GM18870 (cell line): ENCODE data around the gene SLC5A2.
A peak's percentile ranks its signal among the peaks of the same experiment; 100 is the strongest.
"Not testable (repeated sequence)": the region's sequence is repeated elsewhere in the genome, so short reads cannot be mapped to it uniquely, and the experiment has no call there.

Experiments
- ATAC-seq: cut with Tn5 transposase; IDR thresholded peaks from one replicate; pipeline ENCODE4 v1.9.1; 2021; ENCODE audit warnings: moderate library complexity; ENCODE audit not compliant: unreplicated experiment

SLC5A2 gene

DNA sequence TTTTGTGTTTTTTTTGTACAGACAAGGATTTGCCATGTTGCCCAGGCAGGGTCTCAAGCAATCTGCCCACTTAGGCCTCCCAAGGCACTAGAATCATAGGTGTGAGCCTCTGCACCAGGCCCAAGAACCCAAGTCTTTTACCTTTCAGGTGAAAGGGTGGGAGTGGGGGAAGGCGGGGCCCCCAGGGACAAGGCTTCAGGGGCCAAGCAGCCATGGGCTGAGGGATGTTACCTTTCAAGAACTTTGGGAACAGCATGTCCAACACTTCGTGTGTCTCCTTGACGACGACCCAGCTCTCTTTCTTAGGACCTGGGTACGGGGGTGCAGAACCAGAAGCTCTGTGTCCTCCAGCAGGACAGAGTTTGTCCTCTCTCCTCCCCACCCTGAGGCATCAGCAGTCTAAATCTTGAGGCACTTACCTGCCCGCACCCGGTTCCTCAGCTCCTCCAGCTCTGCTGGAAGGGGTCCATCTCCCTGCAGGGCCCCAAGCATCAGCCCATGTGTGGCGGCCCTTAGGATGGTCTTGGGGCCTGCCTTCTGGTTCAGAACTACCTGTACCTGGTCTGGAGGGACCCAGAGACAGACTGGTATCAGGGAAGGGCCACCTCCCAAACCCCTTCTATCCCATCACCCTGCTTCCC lies 9.0 kb downstream of the SLC5A2 start:
- ATAC-seq, result no peak

DNA sequence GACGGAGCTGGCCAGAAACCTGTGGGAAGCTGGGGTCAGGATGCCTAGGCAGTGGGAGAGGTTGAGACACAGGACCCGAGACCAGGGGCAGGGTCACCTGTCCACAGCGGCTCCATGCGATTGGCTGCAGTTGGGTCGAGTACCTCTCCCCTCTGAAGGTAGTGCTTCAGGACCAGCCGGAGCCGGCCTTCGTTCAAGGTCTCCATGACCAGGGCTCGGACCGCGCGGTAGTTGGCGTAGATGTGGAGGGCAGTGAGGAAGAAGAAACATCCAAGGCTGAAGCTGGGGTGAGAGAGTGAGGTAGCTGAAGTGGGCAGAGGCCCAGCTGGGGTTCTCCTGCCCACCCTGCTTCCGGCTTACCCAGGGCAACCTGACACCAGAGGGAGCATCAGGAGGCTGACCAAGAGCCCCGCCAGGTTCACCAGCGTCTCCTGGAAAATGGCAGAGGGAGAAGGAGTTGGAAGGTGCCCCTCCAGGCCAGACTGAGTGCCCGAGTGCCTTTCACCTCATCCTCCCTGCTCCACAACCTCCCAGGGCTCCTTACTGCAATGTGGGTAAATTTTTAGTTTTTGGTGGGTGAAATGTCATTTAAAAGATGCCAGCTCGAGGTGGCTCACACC lies 10.7 kb downstream of the SLC5A2 start:
- ATAC-seq, result no peak

DNA sequence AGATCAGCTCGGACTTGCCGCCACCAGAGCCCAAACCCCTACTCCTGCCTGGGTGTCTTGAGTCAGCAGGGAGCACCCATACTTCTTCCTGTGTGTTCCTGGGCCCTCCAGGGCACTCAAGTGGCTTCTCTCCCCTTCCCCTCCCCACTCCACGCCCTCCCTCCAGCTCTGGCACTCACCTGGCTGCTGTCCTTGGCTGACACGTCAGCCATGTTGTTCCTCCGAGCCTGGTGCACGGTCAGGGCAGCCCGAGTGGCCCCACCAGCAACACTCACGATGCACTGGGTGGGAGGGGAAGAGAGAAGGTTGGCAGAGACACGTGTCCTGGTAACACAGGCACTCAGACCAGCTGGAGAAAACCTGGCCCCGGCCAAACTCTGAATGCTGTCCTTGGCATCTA lies 13.7 kb downstream of the SLC5A2 start:
- ATAC-seq, result no peak

DNA sequence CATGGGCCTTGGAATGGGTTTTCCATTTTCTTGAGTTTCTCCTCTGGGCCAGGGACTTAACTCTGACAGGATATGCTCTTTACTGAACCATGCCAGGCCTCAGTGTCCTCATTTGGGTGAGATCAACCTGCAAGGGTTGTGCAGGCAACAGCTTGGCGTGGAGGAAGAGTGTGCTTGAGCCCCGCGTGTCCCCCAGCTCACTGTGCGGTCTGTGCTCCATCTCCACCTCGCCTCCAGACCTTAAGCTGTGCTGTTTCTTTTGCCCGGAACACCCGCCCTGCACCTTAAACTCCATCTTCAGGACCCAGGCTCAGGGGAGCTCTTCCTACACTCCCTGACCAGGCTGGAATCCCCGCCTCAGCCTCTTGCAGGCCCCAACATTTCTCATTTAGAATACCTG lies 15.6 kb downstream of the SLC5A2 start:
- ATAC-seq, result no peak

DNA sequence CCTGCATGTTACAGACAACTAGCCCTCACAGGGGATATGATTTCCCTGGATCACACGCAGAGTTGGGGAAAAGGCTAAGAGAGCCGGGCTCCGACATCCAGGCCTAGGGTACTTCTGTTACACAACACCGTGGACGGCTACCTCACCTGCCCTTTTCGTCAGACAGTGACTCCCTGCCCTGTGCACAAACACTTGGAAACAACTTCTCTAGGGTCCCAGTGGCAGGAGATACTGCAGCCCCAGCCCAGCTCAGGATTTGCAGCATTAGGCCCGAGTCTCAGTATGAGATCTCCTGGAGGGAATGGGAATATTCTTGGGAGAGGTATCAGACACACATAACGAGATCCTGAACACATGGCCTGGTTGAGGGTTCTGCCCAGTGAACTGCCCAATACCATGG lies 17.0 kb downstream of the SLC5A2 start:
- ATAC-seq, result no peak

DNA sequence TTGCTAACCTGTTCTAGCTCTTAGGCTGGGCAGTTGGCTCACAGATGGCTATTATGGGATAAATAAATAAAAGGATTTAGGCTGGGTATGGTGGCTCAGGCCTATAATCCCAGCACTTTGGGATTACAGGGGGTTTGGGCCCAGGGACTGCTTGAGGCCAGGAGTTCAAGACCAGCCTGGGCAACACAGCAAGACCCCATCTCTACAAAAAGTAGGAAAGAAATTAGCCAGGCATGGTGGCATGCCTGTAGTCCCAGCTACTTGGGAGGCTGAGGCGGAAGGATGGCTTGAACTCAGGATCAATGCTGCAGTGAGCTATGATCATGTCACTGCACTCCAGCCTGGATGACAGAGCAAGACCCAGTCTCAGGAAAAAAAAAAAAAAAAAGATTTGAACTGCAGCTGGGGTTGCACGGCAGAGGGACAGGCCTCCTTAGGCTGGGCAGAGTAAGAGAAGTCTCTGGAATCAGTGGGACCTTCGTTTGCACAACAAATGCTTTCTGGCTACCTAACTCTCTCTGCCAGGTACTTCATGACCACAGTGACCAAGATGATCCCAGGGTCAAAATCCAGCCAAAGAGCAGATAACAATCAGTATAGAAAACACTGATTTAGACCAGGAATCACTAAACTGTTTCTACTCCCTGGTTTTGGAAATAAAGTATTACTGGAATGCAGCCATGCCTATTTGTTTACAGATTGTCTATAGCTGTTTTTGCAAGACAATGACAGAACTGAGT lies 18.5 kb downstream of the SLC5A2 start:
- no peak for ATAC-seq

DNA sequence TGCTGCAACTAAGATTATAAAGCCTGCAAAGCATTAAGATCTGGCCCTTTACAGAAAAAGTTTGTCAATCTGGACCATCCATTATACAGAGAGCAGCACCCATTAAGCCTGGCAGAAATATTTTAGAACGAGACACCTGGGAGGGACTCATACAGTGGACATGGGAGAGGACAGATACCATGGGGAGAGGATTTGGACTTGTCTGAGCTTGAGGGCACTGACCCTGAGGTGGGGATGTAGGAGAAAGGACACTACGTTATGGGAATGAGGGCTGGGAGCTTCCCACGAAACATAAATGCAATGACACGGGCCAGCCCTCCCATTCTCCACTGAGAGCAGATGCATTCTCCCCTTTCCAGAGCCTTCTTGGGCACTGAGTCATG lies 19.0 kb downstream of the SLC5A2 start:
- ATAC-seq, result no peak

DNA sequence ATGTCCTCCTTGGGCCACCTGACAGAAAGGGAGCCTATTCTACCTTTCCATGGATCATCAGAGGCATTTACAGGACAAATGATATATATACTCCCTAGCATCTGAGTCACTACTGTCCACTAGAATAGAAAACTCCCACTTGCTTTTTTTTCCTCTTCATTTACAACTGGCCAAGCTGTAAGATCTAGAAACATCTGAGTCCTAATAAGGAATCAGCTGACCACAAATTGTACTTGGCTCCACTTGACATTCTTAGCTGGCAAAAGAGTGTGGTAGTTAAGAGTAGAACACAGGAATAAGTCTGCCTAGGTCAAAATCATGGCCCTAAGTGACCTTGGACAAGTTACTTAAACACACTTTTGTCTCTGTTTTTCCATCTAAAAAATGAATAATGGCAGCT lies 20.1 kb downstream of the SLC5A2 start:
- no peak for ATAC-seq

DNA sequence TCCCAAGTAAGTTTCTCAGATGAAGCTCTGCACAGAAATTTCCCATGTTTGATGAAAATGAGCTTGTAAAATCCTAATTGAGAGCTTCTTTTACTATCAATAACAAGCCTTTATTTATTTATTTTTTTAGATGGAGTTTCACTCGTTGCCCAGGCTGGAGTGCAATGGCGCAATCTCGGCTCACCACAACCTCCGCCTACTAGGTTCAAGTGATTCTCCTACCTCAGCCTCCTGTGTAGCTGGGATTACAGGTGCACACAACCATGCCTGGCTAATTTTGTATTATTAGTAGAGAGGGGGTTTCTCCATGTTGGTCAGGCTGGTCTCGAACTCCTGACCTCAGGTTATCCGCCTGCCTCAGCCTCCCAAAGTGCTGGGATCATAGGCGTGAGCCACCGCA lies 20.6 kb downstream of the SLC5A2 start:
- not testable (repeated sequence) for ATAC-seq

DNA sequence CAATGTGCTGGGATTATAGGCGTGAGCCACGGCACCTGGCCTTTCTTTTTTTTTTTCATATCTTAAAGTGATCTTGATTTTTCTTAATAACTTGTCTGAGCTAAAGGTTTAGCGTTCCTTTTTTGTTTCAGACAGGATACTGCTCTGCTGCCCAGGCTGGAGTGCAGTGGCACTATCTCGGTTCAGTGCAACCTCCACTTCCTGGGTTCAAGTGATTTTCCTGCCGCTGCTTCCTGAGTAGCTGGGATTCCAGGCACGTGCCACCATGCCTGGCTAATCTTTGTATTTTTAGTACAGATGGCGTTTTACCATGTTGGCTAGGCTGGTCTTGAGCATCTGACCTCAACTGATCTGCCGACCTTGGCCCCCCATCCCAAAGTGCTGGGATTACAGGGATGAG lies 21.2 kb downstream of the SLC5A2 start:
- no peak for ATAC-seq

DNA sequence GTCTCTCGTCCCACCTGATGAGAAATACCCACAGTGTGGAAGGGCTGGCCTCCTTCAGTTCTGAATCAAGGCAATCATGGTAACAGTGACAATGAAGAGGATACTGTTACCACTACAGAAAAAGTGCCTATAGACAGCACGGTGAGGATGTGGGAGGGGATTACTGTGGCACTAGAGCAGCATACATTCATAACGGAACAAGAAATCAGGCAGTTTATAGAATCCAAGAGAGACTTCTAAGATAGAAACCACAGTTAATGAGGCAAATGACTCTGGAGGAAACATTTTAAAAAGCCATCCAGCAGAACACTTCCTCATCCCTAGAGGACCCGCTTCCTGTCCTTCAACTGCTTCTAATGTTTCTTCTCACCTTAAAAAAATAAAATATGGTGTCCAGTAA lies 22.6 kb downstream of the SLC5A2 start:
- peak; percentile 76 for ATAC-seq

DNA sequence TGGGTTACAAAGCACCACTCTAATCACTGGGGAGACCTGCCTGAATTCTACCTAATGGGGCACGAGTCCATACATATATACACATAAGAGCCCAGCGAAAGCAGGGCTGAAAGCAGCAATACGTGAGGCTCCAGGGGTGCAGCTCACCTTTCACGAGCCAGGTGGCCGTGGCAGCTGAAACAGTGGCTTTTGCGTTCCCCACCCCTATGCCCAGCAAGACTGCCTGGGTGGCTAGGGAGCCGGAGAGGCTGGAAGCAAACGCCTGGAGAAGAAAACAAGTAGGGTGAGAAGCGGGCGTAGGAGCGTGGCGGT lies 24.6 kb downstream of the SLC5A2 start:
- ATAC-seq, result no peak

DNA sequence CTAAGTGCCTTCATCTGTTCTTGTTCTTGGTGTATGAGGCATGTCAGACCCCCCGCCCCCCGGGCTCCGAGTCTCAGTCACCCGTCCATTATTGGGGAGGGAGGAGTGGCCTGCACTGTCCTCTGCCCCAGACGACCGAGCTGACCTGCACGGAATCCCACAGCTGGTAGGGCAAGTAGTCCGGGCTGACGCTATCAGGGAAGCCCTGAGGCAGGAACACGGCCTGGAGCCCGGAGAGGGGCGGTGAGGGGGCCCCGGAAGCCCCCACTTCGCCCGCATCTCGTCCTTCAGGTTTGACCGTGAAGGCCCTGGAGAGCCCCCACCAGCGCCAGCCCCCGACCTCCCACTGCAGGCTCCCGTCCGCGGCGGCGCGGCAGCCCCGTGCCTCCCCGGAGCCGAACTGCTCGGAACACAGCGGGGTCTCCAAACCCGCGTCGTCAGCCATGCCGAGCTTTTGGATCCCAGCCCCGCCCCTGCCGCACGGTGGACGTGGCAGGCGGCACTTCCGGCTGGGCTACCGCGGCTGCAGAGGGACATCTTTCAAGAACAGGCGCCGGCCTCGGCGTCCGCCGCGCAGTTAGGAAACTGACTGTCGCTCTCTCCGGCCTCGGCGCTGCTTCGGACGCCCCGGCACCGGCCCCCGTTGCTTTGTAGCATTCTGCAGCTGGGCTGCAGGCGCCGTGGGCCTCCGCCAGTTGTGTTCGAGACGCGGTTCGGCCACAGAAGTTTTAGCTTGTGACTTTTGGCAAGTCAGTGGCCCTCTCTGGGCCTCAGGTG lies 25.2 kb downstream of the SLC5A2 start, which contains the start of gene RUSF1:
Gene RUSF1, minus strand, starts transcription at position 463 of the 777 bp plus-strand sequence. Its CDS starts 18 bp downstream, at position 445.
- peak; percentile 62 for ATAC-seq

DNA sequence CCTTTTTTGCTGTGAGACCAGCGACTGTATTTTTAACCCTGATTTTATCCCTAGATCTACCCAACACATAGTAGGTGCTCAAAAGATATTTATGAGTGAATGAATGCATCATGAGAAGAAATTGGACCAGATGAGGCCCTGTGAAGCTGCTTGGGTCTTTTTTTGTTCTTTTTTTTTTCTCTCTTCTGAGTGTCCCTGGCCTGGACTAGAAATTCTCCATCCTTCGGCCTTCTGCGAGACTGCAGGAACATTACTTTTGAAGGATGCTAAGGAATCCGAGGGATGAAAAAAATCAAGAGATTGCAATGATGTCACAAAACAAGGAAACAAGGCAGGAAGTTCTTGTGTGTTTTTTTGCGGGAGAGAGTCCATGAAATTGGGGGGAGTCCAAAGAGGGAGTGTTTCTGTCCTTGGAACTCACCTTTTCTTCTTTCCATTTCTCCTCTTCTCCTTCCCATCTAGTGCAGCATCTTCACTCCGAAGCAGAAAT lies 25.8 kb downstream of the SLC5A2 start:
- no peak for ATAC-seq

DNA sequence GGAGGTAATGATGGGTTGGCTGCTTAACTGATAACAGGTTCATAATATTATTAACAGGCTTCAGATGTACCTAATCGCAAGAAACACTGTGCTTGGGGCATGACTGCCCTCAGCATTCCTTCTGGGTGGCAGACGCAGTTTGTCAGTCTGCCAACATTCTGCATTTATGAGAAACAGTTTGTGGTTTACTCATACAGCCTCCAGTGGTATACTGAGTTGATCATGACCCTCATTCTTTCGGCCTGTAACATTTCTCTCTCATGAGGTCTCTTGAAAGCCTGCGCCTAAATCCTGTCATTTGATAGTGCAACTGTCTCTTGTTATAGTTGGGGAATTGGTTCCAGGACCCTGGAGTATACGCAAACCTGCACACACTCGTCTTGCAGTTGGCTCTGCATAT lies 30.2 kb downstream of the SLC5A2 start:
- ATAC-seq, result no peak

DNA sequence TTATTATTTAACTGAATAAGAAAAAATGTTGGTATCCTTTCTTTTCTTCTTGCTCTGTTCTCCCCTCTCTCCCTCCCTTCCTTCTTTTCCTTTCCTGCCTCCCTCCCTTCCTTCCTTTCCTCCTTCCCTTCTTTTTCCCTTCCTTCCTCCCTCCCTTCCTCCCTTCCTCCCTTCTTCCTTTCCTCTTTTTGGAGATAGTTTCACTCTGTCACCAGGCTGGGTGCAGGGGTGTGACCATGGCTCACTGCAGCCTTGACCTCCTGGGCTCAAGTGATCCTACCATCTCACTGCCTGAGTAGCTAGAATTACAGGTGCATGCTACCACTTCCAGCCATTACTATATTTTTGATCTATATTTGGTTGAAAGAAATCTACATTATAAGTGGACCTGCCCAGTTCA lies 31.0 kb downstream of the SLC5A2 start:
- no peak for ATAC-seq

DNA sequence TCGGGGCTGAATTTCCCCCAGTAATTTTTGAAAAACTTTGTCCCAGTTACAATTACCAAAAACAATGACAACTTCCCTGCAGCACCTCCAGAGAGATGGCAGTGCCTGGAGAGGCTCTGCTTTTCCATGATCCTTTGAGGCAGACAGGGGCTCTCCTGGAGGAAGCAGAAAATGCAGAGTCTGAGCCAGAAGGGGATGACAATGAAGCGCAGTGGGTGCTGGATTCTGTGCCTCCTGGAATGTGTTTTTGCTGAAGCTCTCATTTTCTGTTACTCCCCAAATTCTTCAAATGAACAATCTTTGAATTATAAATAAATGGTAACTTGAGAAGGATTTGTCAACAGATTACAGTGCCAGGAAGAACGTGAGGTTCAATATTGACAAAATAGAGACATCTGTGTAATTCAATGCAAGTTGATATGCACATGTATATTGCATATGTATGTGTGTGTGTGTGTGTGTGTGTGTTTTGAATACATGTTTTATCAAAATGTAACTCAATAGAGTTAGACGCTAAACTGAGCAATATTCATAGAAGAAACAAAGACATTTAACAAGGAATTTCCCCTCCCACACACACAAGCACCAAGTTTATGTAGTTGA lies 35.0 kb downstream of the SLC5A2 start:
- ATAC-seq, result no peak

DNA sequence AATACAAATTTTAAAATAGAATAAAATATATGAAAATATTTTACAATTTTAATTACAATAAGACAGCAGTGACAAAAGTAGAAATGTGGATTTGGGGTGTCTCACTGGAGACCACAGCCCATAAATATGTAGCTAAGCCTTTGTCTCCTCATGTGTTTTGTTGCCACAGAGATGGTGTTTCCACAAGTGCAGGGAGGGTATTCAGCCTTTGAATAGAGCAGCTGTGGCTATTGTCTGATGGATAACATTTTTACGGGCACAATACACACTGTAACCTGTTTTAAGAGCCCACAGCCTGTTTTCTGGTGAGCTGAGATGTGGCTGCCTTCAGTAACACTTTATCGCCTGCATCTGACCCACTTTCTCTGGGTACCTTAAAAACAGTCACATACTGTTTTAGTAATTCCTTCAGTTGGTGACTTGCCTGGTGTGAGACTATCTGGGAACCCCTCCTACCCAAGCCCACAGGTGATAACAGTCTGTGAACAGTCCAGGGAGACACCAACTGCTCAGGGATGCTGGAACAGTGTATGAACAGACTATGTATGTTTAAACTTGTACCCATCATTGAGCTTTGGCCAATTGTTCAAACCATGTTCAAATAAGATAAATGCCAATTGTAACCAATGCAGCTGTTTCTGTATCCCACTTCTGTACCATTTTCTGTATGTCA lies 37.0 kb downstream of the SLC5A2 start:
- ATAC-seq, result no peak

DNA sequence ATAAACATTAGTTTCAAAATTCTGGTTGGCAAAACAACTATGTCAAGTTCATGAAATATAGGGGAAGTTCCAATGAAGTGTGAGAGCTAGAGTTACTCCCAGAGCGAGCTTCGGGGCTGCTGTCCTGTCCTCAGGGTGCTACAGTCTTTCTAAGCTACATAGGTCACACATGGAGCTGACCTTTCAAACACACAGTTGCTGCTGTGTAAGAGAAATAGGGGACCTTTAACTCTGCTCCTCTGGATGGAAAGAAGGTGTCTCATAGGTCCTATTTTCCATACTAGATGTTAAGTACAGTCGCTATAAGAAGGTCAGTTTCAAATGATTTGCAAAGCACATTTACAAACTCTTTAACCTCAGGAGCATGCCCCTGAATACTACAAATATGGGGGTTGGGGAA lies 38.4 kb downstream of the SLC5A2 start:
- no peak for ATAC-seq

DNA sequence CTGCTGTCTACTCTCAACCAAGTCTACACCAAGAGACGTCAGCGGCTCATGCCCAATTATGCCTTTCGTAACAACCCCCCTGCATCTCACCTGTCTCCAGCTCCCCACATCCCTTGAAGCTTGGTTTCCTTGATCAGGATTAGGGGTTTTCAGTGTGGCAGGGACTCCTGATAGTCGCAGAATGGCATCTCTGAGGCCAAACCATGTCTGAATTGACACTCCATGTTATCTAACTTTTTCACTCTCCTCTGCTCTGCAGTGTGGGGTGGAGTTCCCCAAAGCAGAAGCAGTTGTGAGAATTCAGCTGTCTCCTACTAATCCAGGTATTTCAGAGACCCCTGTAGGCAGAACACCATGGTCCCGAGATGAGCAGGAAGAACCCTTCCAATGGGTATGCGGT lies 39.1 kb downstream of the SLC5A2 start:
- no peak for ATAC-seq

DNA sequence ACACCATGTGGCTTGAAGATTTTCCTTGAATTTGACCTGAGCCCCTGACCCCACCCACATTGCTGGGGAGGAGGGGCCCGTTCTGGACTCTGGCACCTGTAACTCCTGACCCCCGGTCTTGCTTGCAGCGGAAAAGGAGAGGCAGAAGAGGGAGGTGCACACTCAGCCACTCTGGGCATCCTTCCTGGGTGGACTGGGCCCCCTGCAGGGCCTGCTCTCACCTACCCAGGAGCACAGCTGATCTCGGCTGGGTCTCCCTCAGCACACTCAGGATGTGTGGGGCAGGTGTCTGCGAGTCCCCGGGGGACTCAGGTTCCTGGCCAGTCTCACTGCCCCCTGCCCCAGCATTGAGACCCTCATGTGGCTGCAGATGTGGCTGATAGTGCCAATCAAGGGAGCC lies 40.8 kb downstream of the SLC5A2 start:
- not testable (repeated sequence) for ATAC-seq
